GM12801 (cell line): ENCODE measurements around the gene MYF5.

Experiments used
- TF ChIP-seq, protein P1 (sequence below): IDR thresholded peaks from one replicate; pipeline ENCODE4 v1.5.1; 2011; ENCODE audit warnings: control low read depth; ENCODE audit not compliant: insufficient read length; ENCODE audit errors: extremely low read depth

Gene MYF5

DNA sequence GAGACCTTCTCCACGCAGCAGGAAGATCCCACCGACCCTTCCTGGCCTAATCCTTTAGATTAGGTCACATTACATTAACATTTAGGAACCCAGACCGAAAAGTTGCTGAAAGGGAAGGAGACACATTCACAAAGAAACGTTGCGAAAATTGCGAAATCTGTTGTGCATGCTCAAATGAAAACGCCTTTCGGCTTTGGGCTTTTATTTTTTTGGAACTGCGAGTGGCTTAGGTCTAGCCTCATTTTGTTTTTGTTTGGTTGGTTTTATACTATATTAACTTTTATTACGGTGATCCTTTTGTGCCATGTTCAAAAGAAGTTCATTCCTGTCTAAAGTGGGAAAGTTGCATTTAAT, 7.8 kb upstream of the MYF5 start:
- TF ChIP-seq, protein P1, sequence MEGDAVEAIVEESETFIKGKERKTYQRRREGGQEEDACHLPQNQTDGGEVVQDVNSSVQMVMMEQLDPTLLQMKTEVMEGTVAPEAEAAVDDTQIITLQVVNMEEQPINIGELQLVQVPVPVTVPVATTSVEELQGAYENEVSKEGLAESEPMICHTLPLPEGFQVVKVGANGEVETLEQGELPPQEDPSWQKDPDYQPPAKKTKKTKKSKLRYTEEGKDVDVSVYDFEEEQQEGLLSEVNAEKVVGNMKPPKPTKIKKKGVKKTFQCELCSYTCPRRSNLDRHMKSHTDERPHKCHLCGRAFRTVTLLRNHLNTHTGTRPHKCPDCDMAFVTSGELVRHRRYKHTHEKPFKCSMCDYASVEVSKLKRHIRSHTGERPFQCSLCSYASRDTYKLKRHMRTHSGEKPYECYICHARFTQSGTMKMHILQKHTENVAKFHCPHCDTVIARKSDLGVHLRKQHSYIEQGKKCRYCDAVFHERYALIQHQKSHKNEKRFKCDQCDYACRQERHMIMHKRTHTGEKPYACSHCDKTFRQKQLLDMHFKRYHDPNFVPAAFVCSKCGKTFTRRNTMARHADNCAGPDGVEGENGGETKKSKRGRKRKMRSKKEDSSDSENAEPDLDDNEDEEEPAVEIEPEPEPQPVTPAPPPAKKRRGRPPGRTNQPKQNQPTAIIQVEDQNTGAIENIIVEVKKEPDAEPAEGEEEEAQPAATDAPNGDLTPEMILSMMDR: no peak

GRCh38 chr12:80709811-80710726, 6.6 kb upstream of the MYF5 start:
- TF ChIP-seq, protein P1: no peak

- TF ChIP-seq, protein P1: no peak
These were observed 5.8 kb upstream of the MYF5 start for GRCh38 chr12:80710727-80711449.

- TF ChIP-seq, protein P1: no peak
These were observed 4.8 kb upstream of the MYF5 start for GRCh38 chr12:80711866-80712265.

GRCh38 chr12:80712866-80713265, 3.8 kb upstream of the MYF5 start:
- TF ChIP-seq, protein P1: no peak

GRCh38 chr12:80713419-80713818, 3.3 kb upstream of the MYF5 start:
- TF ChIP-seq, protein P1: no peak

GRCh38 chr12:80714055-80714454, 2.7 kb upstream of the MYF5 start:
- TF ChIP-seq, protein P1: no peak
